Epithelial cell of proximal tubule (primary cell): ENCODE data around the gene ZMIZ1. TPM values are rescaled to one million over a fixed set of nuclear protein-coding genes. Genes with fewer than 3 reads are reported as not detected.

Experiments
- DNase-seq: peaks from one replicate; pipeline ENCODE4 v3.0.0-alpha.2; 2011; ENCODE audit warnings: low read depth
- H3K4me3 ChIP-seq: 2 replicates; pipeline ENCODE4 v1.5.1; 2011; ENCODE audit warnings: low read depth, mild to moderate bottlenecking, low read length
- CTCF ChIP-seq: conservative IDR thresholded peaks from 2 replicates; pipeline ENCODE4 v1.5.1; 2012; ENCODE audit warnings: low read depth, mild to moderate bottlenecking, low read length
- total RNA-seq: library from RNA; depleted of rRNA; stranded (reverse); fragments of >200 nt; gene quantifications from 2 replicates; pipeline ENCODE4 v1.2.3, GENCODE V29; 2015

ZMIZ1 gene
- total RNA-seq, 1 donor from 2014 or later = 21.4 TPM

- no peak overlapping the region for H3K4me3 ChIP-seq
- no peak for TF ChIP-seq CTCF
- DNase-seq = no peak
Observed at GRCh38 chr10:79354615-79355014, 285.8 kb downstream of the ZMIZ1 start.

DNA sequence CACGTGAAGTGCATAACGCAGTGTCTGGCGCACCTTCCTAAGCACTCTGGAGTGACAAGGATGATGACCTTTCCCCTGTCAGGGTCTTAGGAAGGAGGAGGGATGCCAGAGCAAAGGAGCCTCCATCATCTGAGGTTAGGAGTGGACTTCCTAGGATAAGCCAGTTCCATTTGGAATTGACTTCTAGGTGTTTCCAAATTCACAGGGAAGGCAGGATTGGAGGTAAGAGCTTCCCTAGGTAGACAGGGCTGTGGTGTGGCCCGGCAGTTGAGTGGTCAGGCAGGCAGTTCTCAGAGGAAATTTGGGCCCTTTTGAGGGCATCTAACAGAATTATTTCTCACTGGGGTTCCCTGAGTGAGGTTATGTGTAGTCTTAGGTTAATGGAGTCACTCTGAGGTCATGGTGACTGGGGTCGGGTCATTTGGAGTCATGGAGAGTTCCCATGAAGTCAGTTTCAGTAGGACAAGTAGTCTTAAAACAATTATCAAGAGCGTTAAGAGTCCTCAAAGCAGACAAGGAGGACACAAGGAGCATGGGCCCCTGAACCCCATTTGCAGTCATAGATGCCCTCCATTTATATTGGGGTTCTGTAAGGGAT is 286.8 kb downstream of the ZMIZ1 start:
- no peak for DNase-seq
- no peak overlapping the region for H3K4me3 ChIP-seq
- no peak for TF ChIP-seq CTCF

GRCh38 chr10:79356104-79356503 is 287.3 kb downstream of the ZMIZ1 start:
- H3K4me3 ChIP-seq = no peak overlapping the region
- TF ChIP-seq CTCF = no peak
- no peak for DNase-seq

- no peak for TF ChIP-seq CTCF
- no peak overlapping the region for H3K4me3 ChIP-seq
- no peak for DNase-seq
Observed at GRCh38 chr10:79357180-79357579, 288.4 kb downstream of the ZMIZ1 start.

GRCh38 chr10:79358811-79359210 is 290.0 kb downstream of the ZMIZ1 start:
- no peak for TF ChIP-seq CTCF
- no peak for DNase-seq
- H3K4me3 ChIP-seq = no peak overlapping the region

DNA sequence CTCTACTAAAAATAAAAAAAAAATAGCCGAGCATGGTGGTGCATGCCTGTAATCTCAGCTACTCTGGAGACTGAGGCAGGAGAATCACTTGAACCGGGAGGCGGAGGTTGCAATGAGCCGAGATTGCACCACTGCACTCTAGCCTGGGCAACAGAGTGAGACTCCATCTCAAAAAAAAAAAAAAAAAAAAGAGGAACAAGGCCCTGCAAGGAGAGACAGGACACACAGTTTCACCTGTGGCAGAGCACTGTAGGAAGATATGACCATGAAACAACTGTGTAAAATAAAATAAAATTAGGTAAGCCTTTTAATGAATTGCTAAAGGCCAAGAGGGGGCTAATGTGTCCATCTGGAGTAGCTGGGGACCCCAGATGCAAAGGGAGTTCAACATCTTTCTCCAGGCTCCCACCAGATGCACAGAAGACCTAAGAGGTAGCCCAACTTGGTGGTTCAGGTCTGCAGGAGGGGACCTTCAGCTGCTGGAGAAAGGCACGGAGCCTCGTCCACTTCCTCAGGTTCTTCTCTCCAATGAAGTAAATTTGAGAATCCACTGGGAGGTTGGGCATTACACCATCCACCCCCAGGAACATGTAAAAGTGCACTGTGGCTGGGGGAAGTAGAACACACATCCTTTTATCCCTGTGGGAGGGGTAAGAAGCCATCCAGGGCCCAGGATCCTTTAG is 291.2 kb downstream of the ZMIZ1 start:
- no peak for TF ChIP-seq CTCF
- no peak overlapping the region for H3K4me3 ChIP-seq
- DNase-seq = no peak
